Vagina (tissue), 2 donors: ENCODE measurements around the gene ALDH16A1.

Source experiments
- POLR2AphosphoS5 ChIP-seq, 2 donors: sonication (generic); formaldehyde crosslinking; IDR thresholded peaks; one replicate each; pipeline ENCODE4 v1.9.0; 2017; ENCODE audit warnings: antibody characterized with exemption in 2 of 2, mild to moderate bottlenecking in 2 of 2, low read depth in 1 of 2; ENCODE audit not compliant: insufficient read depth in 1 of 2
- TF ChIP-seq, protein P1 (sequence below), 3 experiments: fragments of 450-650 bp in 2 of 3; fragments of 200-600 bp in 1 of 3; sonication (generic) in 1 of 3; IDR thresholded peaks; one replicate each; pipeline ENCODE4 v1.5.1; 2017 to 2019; ENCODE audit warnings: antibody characterized with exemption in 3 of 3, mild to moderate bottlenecking in 2 of 3, moderate library complexity in 2 of 3

DNA sequence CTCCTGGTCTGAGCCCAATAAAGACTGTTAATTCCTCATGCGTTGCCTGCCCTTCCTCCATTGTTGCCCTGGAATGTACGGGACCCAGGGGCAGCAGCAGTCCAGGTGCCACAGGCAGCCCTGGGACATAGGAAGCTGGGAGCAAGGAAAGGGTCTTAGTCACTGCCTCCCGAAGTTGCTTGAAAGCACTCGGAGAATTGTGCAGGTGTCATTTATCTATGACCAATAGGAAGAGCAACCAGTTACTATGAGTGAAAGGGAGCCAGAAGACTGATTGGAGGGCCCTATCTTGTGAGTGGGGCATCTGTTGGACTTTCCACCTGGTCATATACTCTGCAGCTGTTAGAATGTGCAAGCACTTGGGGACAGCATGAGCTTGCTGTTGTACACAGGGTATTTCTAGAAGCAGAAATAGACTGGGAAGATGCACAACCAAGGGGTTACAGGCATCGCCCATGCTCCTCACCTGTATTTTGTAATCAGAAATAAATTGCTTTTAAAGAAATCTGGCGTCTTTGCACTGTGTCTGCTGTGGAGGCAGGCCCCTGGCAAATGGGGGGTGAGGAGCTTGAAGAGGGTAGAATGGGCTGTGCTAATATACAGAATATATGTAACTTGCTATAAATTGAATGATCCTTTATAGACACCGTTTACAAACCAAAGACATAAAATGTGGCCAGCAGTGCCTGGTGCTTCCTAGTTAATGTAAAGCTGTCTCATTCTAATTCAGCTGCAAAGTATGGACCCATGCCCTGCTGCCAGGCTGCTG is 39.0 kb downstream of the ALDH16A1 start:
- TF ChIP-seq, protein P1, sequence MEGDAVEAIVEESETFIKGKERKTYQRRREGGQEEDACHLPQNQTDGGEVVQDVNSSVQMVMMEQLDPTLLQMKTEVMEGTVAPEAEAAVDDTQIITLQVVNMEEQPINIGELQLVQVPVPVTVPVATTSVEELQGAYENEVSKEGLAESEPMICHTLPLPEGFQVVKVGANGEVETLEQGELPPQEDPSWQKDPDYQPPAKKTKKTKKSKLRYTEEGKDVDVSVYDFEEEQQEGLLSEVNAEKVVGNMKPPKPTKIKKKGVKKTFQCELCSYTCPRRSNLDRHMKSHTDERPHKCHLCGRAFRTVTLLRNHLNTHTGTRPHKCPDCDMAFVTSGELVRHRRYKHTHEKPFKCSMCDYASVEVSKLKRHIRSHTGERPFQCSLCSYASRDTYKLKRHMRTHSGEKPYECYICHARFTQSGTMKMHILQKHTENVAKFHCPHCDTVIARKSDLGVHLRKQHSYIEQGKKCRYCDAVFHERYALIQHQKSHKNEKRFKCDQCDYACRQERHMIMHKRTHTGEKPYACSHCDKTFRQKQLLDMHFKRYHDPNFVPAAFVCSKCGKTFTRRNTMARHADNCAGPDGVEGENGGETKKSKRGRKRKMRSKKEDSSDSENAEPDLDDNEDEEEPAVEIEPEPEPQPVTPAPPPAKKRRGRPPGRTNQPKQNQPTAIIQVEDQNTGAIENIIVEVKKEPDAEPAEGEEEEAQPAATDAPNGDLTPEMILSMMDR (IDR thresholded peaks at IDR 0.05) = no peak
- TF ChIP-seq POLR2AphosphoS5 (IDR thresholded peaks at IDR 0.05; ENCODE audit: insufficient read depth in 1 of 2, low read depth in 1 of 2) = no peak
